Thoracic aorta (tissue), 2 donors: ENCODE data around the gene UBASH3A. TPM values are rescaled to one million over a fixed set of nuclear protein-coding genes. Genes with fewer than 3 reads are reported as not detected.

ENCODE experiments used
- ATAC-seq: fragments of 150-250 bp; one replicate; pipeline ENCODE4 v1.8.0; 2017; ENCODE audit warnings: low read depth; ENCODE audit not compliant: insufficient number of reproducible peaks, low FRiP score
- DNase-seq: peaks from one replicate; pipeline ENCODE4 v3.0.0-alpha.2; 2020; ENCODE audit warnings: low spot score
- H3K27ac ChIP-seq, 2 donors: fragments of 200-600 bp; sonication (generic); 1 replicate in 1 of 2; 2 replicates in 1 of 2; pipeline ENCODE4 v1.5.1; 2016; ENCODE audit warnings: mild to moderate bottlenecking in 2 of 2, moderate library complexity in 2 of 2
- H3K27me3 ChIP-seq: fragments of 200-600 bp; sonication (generic); replicated peaks from 2 replicates; pipeline ENCODE4 v1.6.0; 2016; ENCODE audit warnings: mild to moderate bottlenecking; ENCODE audit not compliant: insufficient read depth
- H3K36me3 ChIP-seq: fragments of 200-600 bp; sonication (generic); one replicate; pipeline ENCODE4 v1.5.1; 2016
- H3K4me1 ChIP-seq, 2 donors: fragments of 200-600 bp; sonication (generic); 1 replicate in 1 of 2; 2 replicates in 1 of 2; pipeline versions ENCODE4 v1.5.1 to v1.6.0; 2016; ENCODE audit warnings: low read depth in 2 of 2, mild to moderate bottlenecking in 1 of 2; ENCODE audit not compliant: control insufficient read depth in 1 of 2
- H3K4me3 ChIP-seq: fragments of 200-600 bp; sonication (generic); 2 replicates; pipeline ENCODE4 v1.5.1; 2016; ENCODE audit warnings: mild to moderate bottlenecking
- H3K9me3 ChIP-seq: fragments of 200-600 bp; sonication (generic); 2 replicates; pipeline ENCODE4 v1.5.1; 2016
- CTCF ChIP-seq: fragments of 200-600 bp; sonication (generic); IDR thresholded peaks from one replicate; pipeline ENCODE4 v1.5.1; 2019; ENCODE audit warnings: antibody characterized with exemption
- total RNA-seq, 2 donors: library from RNA; depleted of rRNA; stranded (reverse); fragments of >200 nt; gene quantifications; one replicate each; pipeline versions ENCODE4 v1.1.0 to v1.2.3, GENCODE V29; 2016

Gene UBASH3A
- total RNA-seq, 2 donors from 2014 or later, result 1.2 to 1.3 TPM

GRCh38 chr21:42411891-42412635 lies 8.4 kb downstream of the UBASH3A start:
- no peak overlapping the region for H3K27ac ChIP-seq
- H3K4me3 ChIP-seq, result no peak overlapping the region
- ATAC-seq (no peak), DNase-seq (no peak)
- H3K36me3 ChIP-seq, result no peaks in the 10 kb centered on the region
- TF ChIP-seq CTCF, result no peak
- H3K9me3 ChIP-seq, result no peaks in the 10 kb centered on the region
- H3K4me1 ChIP-seq, result no peaks in the 10 kb centered on the region
- H3K27me3 ChIP-seq, result no peaks in the 10 kb centered on the region

GRCh38 chr21:42412636-42412933 lies 8.9 kb downstream of the UBASH3A start:
- ATAC-seq (no peak), DNase-seq (no peak)
- H3K9me3 ChIP-seq, result no peaks in the 10 kb centered on the region
- H3K36me3 ChIP-seq, result no peaks in the 10 kb centered on the region
- no peaks in the 10 kb centered on the region for H3K4me1 ChIP-seq
- no peak for TF ChIP-seq CTCF
- no peak overlapping the region for H3K4me3 ChIP-seq
- no peak overlapping the region for H3K27ac ChIP-seq
- H3K27me3 ChIP-seq, result no peaks in the 10 kb centered on the region

DNA sequence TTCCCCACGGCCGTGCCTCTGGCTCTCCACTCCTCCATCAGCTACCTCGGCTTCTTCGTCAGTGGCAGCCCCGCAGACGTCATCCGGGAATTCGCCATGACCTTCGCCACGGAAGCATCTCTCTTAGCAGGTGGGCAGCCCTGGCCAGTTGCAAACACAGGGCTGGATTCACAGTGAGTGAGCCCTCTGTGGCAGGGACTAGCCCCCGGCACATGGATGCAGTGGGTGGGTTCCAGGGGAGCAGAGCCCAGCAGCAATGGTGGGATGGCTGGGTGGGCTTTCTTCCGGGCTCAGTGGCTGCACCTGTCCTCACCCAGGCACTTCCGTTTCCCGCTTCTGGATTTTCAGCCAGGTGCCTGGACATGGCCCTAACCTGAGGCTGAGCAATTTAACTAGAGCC lies 9.4 kb downstream of the UBASH3A start:
- Histone ChIP-seq H3K27ac (no peak overlapping the region), H3K36me3 (no peaks in the 10 kb centered on the region), H3K9me3 (no peaks in the 10 kb centered on the region), H3K27me3 (no peaks in the 10 kb centered on the region), H3K4me1 (no peaks in the 10 kb centered on the region), H3K4me3 (no peak overlapping the region)
- ATAC-seq, result no peak
- DNase-seq, result no peak
- no peak for TF ChIP-seq CTCF

DNA sequence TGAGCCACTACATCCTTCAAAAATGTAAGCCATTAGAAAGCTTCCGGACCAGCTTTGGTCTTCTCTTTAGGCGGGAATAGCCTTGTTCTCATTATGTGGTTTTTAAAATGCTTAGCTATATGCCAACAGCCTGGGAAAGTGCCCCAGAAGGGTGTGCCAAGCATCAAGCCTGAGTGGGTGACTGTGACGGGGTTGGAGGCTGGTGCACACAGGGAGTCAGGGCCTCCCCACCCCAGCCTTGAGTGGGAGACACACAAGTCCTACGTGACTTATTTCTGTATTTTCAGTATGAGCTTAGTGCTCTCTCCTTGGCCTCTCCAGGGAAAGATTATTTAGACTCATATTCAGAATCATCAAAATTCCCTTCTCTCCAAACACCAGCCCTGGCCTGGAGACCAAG lies 9.8 kb downstream of the UBASH3A start:
- ATAC-seq (no peak), DNase-seq (no peak)
- no peaks in the 10 kb centered on the region for H3K27me3 ChIP-seq
- no peak overlapping the region for H3K27ac ChIP-seq
- H3K9me3 ChIP-seq, result no peaks in the 10 kb centered on the region
- no peak overlapping the region for H3K4me3 ChIP-seq
- no peak for TF ChIP-seq CTCF
- no peaks in the 10 kb centered on the region for H3K4me1 ChIP-seq
- H3K36me3 ChIP-seq, result no peaks in the 10 kb centered on the region

DNA sequence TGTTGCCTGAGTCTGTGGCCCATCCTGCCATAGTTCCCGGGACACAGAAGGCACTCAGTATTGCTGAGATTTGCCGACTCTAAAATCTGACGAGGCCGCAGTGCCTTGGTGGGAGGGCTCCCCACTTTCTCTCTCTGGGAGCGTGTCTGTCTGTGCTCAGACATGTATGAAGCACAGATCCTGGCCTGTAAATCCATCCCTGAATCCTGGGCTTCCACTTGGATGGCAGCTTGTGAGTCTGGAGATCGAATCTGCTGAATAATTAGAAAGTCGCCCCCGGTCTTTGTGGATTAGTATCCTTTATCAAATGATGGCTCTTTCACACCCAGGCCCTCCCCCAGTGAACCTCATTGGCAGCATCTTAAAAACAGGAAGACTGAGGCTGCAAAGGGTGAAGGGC lies 10.4 kb downstream of the UBASH3A start:
- DNase-seq, result no peak
- no peaks in the 10 kb centered on the region for H3K27me3 ChIP-seq

More for the DNA sequence above, 10.4 kb downstream of the UBASH3A start:
- no peak overlapping the region for H3K27ac ChIP-seq
- H3K4me3 ChIP-seq, result no peak overlapping the region
- no peak for ATAC-seq
- H3K4me1 ChIP-seq, result no peaks in the 10 kb centered on the region
- no peak for TF ChIP-seq CTCF
- H3K9me3 ChIP-seq, result no peaks in the 10 kb centered on the region
- H3K36me3 ChIP-seq, result no peaks in the 10 kb centered on the region
